Stimulated activated naive CD8-positive, alpha-beta T cell treated with anti-CD3 and anti-CD28 coated beads, Interleukin-15, Interleukin-2, amounts not matched to agents 100 U/mL and 50 U/mL, for 24 hours (primary cell): Measurements from ENCODE around the gene MFAP5.
A peak's percentile ranks its signal among the peaks of the same experiment; 100 is the strongest.
"Not testable (repeated sequence)": the region's sequence is repeated elsewhere in the genome, so short reads cannot be mapped to it uniquely, and the experiment has no call there.

Source experiments
- ATAC-seq: fragments of 150-1000 bp; cut with Tn5 transposase; one replicate; pipeline ENCODE4 v1.10.0; 2021
- DNase-seq: peaks from one replicate; pipeline ENCODE4 v3.0.0; 2021

MFAP5 gene

DNA sequence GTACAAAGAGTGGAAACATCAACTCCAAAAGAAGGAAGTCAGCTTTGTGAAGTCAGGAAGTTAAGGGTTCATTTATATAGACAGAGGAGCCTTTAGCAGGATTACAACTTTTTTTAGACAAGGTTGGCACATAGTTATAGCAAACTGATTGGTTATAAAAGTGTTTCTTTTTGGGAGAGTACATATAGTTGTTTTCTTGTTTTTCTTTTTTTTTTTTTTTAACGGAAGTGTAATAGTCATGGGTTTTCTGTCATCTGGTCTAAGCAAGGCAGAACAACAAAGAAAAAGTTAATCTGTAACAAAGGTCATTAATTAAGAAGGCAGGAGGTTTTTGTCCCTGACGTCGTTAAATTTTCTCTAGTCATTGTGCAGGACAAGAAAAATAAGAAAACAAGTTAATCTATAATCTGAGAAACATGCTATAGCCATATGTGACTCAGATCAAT, 13.0 kb upstream of the MFAP5 start:
- DNase-seq (no peak), ATAC-seq (no peak)

DNA sequence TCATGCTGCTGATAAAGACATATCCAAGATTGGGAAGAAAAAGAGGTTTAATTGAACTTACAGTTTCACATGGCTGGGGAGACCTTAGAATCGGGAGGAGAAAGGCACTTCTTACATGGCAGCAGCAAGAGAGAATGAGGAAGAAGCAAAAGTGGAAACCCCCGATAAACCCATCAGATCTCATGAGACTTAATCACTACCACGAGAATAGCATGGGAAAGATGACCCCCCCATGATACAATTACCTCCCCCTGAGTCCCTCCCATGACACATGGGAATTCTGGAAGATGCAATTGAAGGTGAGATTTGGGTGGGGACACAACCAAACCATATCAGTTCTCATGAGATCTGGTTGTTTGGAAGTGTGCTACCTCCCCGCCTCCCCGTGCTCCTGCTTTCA, 9.8 kb upstream of the MFAP5 start:
- no peak for DNase-seq
- no peak for ATAC-seq

DNA sequence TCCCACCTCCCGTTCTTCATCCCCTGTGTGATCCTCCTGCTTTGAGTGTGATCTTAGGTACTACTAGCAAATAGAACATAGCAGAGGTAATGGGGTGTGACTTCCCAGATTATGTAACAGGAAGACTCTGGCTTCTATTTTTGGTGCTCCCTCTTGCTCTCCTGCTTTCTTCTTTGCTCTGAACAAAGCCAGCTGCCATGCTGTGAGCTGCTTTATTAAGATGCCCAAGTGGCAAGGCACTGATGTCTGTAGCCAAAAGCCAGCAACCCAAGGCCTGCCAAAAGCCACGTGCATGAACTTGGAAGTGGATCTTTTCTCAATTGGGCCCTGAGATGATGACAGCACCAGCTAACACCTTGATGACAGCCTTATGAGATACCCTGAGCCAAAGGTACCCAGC, 5.8 kb upstream of the MFAP5 start:
- no peak for DNase-seq
- no peak for ATAC-seq

DNA sequence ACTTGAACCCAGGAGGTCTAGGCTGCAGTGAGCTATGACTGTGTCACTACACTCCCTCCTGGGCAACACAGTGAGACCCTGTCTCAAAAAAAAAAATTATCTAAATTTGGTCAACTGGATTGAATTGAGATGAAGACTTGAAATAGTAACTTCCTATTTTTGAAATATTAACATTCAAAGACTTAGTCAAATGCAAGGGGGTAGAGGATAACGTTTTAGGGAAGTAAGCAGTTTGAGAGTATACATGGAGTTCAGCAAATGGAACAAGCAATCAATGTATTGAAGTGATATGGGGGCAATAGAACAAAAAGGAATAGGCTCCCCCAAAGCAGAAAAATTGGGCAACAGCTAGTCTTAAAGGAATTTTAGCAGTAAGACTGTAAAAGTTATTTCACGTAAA, 4.6 kb upstream of the MFAP5 start:
- DNase-seq, result no peak
- no peak for ATAC-seq

DNA sequence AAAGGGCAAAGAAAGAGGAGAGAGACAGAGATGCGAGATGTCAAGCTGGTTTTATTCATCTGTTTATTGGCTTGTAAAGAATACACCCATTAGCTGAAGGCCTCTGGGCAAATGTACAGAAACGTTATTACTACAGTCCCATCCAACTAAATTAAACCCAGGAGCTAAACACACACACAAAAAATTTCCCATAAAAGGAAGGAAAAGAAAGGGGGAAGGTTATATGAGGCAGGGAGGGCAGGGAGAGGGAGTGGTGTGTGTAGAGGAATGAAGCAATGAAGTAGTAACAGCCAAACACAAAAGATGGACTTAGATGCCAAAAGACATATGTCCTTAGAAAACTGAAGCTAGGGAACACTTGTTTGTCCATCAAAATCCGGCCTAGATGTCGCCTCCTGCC, 3.1 kb upstream of the MFAP5 start:
- ATAC-seq, result no peak
- DNase-seq, result no peak

DNA sequence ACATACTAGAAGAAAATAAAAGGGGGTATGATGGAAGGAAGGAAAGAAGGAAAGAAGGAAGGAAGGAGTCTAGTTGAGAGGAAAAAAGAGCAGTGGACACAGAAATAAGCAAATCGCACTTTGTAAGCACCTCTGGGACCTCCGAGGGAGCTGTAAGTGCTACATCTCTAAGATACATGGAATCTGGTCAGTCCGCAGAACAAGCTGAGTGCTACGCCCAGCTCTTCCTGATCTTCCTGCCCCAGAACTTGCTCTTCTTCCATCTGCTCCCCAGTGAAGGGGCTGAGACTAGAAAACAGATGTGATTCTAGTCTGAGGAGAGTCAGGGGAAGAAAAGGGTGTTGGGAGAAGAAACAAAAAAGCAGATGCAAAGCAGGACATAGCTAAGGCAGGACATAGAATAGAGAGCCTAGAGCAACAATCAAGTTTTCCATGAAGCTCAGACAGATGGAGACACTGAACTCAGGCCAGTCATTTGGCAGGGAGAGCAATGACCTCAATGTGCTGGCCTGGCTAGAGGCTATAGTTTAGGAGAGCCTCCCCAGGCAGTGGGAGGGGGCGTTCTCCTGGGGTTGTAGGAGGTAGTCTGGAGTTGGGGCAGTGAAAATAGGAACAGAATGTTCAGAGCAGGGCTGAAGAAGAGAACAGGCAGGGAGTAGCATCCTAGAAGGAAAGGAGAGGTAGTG, 1.7 kb upstream of the MFAP5 start:
- ATAC-seq, result no peak
- no peak for DNase-seq

DNA sequence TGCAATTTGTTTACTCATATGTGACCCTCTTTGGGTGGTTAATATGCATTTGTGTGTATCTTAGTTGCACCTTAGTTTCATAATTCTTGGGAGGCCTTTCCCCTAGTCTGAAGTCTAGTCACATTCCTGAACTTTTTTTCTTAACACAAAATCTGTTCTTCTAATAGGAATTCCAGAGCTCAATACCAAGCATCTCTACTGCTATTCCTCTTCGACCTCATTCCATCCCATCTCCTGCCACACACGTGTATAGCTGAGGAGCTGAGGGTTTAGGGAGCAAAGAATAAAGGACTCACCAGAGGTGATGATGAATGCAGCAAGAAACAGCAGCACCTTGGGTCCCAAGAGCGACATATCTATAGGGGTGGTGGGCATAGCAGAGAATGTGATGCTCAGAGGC, 875 bp downstream of the MFAP5 start:
- DNase-seq (no peak), ATAC-seq (no peak)

DNA sequence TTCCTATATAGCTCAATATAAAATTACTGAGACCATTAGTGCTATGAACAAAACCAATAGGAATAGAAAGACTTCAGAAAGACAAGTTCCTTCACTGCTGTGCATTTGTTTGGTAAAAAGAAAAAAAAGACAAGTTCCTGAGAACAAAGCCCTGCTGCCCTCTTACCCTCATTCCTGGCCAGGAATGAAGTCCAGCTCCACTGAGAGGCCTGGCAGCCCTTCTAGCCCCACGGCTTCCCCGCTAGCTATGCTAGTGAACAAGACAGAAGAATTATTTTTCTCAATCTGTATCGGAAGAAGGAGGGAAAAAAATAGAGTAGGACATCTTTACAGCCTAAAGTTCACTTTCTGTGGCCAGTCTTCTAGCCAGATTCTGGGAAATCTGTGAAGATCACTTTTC, 1.6 kb downstream of the MFAP5 start:
- DNase-seq (no peak), ATAC-seq (no peak)

DNA sequence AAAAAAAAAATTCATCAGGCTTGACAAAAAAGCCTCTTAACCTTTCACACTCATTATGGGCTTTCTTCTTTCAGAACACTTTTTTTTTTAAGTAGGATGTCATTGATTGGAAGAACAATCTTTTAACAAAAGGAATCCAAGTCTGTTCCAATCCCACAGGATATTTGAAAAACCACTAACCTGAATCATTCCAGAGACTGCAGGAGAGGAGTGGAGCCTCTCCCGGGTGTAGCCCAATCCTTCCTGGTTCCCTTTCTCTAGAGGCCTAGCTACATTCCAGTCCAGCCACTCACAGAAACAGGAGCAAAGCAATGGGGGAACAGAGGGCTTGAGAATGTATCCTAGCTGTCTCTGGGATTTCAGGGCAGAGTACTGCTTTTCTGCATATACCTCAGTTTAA, 4.3 kb downstream of the MFAP5 start:
- ATAC-seq, result no peak
- DNase-seq, result no peak

DNA sequence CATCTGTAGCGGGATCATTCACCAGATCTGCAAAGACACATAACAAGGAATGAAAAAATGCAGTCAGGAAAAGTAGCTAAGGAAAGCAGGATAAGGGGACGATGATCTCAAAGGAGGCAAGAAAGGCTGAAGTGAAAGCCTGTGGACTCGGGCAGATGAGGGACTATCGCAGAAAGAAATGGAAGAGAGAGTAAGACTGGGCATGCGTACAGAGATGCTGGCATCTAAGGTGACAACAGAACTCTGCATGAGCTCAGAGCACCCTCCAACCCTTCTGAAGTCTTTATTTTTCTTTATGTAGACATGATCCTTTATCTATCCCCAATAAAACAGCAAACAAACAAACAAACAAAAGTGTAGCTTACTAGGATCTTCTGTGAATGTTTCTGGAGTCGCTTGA, 7.2 kb downstream of the MFAP5 start:
- DNase-seq (no peak), ATAC-seq (no peak)

DNA sequence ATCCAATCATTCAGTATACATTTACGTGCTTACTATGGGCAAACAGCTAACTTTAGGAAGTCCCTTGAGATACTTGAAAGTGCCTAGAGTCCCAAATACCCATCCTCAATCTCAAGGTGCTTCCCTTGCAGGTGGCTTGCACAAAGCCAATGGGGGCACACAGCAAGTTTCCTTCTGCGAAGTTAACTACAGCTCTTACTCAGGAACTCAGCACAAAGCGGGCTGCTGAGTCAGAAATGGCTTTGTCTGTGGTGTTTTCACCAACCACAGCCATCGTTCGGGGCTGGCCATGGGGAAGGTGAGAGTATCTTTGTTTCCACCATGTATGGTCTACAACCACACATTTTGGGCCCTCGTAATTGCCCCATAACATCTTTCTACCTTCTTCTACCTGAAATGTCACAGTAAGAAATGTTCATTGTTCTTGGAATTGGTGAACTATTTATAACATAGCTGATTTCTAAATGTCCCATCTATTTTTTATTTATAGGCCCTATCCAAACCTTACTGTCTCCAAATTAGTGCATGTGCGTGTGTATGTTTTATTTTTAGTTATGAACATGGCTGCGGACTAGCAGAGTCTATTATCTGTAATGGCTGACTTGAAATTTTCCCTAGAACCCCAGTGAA, 13.9 kb downstream of the MFAP5 start:
- DNase-seq, result peak; percentile 78
- peak; percentile 90 for ATAC-seq

DNA sequence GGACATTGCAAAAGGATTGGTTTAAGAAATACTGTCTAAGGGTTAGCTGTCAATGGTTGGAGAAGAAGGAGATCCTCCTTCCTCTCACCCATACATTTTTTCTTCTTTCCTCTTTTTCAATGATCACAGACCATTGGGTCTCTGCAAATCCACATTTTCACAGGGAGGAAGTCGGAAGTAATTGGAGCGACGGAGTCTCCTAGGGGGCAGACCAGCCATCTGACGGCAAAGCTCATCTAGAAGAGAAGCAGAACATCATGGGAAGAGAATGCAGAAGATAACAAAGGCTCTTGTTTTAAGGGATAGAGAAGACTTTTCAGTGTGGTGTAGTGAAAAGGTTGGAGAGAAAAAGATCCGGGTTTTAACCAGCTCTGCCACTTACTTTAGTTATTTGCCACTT, 14.7 kb downstream of the MFAP5 start:
- ATAC-seq, result no peak
- DNase-seq, result no peak

DNA sequence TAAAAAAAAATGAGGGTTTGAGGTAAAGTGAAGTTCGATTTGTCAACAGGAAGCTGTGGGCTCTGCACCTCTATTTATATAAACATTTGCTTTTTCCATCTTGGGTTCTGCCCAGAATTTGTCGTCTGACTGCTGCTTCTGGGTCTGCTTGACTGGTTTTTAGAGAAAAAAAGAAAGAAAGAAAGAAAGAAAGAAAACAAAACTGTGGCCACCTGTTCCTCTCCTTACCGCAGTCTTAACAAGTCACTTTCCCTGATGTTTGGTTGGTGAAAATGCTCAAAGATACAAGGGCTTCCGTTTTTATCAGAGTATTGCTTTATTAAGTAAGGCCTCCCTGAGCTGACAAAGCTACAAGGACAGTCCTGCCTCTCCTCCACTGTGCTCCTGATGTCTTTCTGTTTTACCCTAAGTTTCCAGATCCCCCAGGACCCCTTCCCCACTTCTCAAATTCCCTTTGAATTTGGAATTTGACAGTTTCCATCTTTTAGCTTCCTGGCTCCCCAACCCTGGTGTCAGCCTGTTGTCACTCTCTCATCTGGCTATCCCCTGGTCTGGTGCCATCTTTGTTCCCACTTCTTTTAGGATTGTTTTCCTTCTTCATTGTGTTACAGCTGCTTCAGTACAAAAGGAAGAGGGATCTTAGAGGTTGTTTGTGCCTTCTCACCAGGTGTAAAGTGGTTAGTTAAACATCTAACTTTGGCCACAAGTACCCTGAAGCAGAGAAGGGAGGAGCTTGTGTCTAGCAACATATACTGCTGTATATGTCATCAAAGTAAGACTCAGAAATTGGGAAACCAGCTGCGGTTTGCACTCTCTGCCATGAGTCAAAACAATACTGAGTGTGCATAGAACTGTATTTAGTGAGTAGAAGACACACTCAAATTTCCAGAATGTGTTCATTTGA, 18.0 kb downstream of the MFAP5 start:
- ATAC-seq (peak; percentile 76), DNase-seq (peak; percentile 57)

DNA sequence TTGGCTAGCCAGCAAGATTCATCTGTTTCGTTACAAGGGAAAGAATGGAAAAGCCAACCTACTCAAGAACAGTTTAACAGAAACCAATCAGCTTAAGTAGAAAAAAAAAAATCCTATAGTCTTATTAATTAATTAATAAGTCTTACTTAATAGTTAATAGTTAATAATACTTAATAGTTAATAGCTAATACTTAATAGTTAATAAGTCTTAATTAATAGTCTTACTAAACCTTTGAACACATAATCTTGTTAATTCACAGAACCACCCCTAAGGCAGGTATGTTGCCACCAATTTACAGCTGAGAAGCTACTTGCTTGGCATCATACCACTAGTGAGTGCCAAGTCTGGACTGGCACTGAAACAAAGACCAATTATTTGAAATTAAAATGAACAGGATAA, 19.9 kb downstream of the MFAP5 start:
- DNase-seq (no peak), ATAC-seq (no peak)

DNA sequence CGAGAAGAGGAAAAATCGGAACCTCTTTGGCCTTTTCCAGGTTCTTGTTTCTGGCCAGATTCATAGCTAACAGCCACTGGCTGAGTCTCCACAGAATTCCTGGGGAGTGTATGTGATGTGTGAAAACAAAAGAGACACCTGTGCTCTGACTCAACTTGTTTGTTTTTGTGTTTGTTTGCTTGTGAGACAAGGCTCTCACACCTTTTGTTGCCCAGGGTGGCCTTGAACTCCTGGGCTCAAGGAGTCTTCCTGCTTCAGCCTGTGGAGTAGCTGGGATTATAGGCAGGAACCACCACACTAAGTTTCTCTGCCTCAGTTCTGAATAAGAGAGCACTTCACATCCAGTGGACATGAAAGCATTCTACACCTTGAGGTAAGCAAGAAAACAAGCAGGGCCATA, 22.7 kb downstream of the MFAP5 start:
- no peak for DNase-seq
- no peak for ATAC-seq

DNA sequence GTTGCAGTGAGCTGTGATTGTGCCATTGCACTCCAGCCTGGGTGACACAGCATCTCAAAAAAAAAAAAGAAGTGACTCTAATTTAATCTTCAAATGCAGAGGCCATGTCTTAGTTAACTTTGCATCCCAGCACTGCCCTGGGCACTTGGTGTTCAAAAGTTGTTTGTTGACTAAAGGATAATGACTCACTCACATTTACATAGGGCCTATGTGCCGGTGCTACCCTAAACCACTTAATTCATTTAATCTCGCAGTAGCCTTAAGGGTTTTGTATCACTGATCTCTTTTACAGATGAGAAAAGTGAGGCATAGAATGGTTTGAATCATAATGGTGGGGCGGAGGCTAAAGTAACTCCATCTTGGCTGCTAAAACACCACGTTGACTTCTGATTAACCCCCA, 23.7 kb downstream of the MFAP5 start:
- DNase-seq (no peak), ATAC-seq (no peak)

DNA sequence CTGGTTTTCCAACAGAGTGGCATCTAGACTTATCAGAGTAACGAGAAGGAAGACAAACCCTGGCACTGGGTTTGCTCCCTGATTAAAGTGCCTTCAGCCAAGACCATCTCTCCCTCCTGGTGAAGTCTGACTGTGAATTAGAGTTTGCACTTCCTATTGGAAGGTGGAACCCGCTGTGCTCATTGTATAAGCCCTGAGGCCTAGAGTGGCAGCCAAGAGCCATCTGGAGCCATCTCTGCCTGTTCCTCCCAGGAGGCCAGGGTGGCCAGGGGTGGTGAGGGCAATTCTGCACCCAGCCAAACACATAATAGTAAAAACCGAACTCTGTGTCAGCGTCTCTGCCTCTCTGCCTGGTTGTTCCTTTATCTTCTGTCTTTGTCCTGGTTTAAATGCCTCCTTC, 25.0 kb downstream of the MFAP5 start:
- DNase-seq, result no peak

DNA sequence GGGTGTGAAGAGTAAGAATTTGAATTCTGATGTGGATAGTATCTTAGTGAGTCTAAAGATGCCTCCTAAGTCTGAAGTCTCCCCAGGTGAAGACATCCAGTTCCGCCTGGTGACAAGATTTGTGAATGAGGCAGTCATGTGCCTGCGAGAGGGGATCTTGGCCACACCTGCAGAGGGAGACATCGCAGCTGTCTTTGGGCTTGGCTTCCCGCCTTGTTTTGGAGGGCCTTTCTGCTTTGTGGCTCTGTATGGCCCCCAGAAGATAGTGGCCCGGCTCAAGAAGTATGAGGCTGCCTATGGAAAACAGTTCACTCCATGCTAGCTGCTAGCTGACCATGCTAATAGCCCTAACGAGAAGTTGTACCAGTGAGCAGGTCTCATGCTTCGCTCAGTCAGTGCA, 25.4 kb downstream of the MFAP5 start:
- DNase-seq (no peak), ATAC-seq (no peak)

More for the DNA sequence above, 25.0 kb downstream of the MFAP5 start:
- ATAC-seq, result no peak

DNA sequence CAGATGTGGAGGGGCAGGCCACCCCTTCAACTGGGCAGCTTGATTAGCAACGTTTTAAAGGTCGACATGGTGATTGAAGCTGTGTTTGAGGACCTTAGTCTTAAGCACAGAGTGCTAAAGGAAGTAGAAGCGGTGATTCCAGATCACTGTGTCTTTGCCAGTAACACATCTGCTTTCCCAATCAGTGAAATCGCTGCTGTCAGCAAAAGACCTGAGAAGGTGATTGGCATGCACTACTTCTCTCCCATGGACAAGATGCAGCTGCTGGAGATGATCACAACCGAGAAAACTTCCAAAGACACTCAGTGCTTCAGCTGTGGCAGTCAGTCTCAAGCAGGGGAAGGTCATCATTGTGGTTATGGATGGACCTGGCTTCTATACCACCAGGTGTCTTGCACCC, 26.0 kb downstream of the MFAP5 start:
- no peak for ATAC-seq
- DNase-seq, result no peak

DNA sequence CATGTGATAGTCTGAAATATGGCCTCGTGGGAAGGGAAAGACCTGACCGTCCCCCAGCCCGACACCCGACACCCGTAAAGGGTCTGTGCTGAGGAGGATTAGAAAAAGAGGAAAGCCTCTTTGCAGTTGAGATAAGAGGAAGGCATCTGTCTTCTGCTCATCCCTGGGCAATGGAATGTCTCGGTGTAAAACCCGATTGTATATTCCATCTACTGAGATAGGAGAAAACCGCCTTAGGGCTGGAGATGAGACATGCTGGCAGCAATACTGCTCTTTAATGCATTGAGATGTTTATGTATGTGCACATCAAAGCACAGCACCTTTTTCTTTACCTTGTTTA, 26.6 kb downstream of the MFAP5 start:
- ATAC-seq, DNase-seq: not testable (repeated sequence)

DNA sequence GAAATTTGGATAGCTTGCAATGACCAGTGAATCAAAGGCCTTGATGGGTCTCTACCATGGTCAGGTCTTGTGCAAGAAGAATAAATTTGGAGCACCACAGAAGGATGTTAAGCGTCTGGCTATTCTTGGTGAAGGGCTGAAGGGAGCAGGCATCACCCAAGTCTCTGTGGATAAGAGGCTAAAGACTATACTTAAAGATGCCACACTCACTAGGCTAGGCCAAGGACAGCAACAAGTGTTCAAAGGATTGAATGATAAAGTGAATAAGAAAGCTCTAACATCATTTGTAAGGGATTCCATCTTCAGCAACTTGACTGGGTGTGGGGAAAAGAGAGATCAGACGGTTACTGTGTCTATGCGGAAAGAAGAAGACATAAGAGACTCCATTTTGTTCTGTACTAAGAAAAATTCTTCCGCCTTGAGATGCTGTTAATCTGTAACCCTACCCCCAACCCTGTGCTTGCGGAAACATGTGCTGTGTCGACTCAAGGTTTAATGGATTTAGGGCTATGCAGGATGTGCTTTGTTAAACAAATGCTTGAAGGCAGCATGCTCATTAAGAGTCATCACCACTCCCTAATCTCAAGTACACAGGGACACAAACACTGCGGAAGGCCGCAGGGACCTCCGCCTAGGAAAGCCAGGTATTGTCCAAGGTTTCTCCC, 27.2 kb downstream of the MFAP5 start:
- ATAC-seq, DNase-seq: not testable (repeated sequence)

DNA sequence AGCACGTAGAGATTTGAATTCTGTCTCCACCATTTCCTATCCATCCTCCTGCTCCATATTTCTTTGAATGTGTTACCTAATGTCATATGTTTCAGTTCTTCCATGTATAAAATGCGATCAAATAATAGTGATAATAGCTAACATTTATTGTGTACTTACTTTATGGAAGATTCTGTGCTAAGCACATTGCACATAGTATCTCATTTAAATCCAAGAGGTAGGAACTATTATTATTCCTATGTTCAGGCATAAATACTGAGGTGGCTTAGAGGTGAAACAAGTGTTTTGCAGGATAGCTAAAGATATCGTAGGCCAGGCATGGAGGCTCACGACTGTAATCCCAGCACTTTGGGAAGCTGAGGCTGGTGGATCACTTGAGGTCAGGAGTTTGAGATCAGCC, 32.5 kb downstream of the MFAP5 start:
- DNase-seq (no peak), ATAC-seq (no peak)
